ENCODE data around the gene MAF.

MAF gene

GRCh38 chr16:79563921-79564320, 36.6 kb downstream of the MAF start:
- intact Hi-C loops (cut with micrococcal nuclease): no loop called here
- Mint-ChIP-seq H3K27ac (no peak overlapping the region), H3K36me3 (ENCODE audit: low read depth) (no peaks in the 10 kb centered on the region), H3K9me3 (peaks cover 8% of the 10 kb centered on the region), H3K4me1 (ENCODE audit: low read depth) (peaks cover 5% of the 10 kb centered on the region), H3K27me3 (peaks cover 36% of the 10 kb centered on the region), H3K4me3 (no peak overlapping the region)

- H3K36me3 Mint-ChIP-seq (ENCODE audit: low read depth): no peaks in the 10 kb centered on the region
These were observed 38.2 kb downstream of the MAF start for GRCh38 chr16:79562166-79562823.

DNA sequence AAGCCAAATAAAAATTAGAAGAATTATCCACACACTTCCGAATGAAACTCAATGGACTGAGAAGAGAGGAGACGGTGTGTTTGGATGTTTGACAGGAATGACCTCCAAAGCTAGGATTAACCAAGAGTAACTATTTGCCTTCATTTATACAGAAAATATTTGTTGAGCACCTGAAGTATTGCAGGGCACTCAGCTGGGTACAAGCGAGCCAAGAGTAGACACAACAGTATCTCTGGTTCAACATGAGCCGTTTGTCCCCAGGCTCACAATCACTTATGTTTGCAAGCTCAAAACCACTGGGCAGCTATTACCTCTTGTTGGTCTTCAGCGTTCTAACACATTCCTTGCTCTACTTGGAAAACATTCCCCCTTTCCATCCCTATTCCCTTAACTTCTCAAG, 38.8 kb downstream of the MAF start:
- intact Hi-C loops (cut with micrococcal nuclease): no loop called here
- Mint-ChIP-seq H3K36me3 (ENCODE audit: low read depth) (no peaks in the 10 kb centered on the region), H3K9me3 (peaks cover 8% of the 10 kb centered on the region), H3K27me3 (peaks cover 53% of the 10 kb centered on the region), H3K4me3 (no peak overlapping the region), H3K27ac (no peak overlapping the region), H3K4me1 (ENCODE audit: low read depth) (peaks cover 5% of the 10 kb centered on the region)

More at GRCh38 chr16:79562166-79562823, 38.2 kb downstream of the MAF start:
- intact Hi-C loops (cut with micrococcal nuclease): no loop called here
- H3K9me3 Mint-ChIP-seq: peaks cover 8% of the 10 kb centered on the region
- H3K4me1 Mint-ChIP-seq (ENCODE audit: low read depth): peaks cover 5% of the 10 kb centered on the region
- no peak overlapping the region for H3K27ac Mint-ChIP-seq
- no peak overlapping the region for H3K4me3 Mint-ChIP-seq
- H3K27me3 Mint-ChIP-seq: peaks cover 48% of the 10 kb centered on the region

- H3K9me3 Mint-ChIP-seq: peaks cover 15% of the 10 kb centered on the region
- H3K4me1 Mint-ChIP-seq (ENCODE audit: low read depth): peaks cover 5% of the 10 kb centered on the region
- no peaks in the 10 kb centered on the region for H3K36me3 Mint-ChIP-seq (ENCODE audit: low read depth)
- H3K4me3 Mint-ChIP-seq: no peak overlapping the region
- intact Hi-C loops (cut with micrococcal nuclease): no loop called here
- H3K27me3 Mint-ChIP-seq: peaks cover 56% of the 10 kb centered on the region
- no peak overlapping the region for H3K27ac Mint-ChIP-seq
These were observed 39.6 kb downstream of the MAF start for GRCh38 chr16:79560923-79561322.

- Mint-ChIP-seq H3K27ac (no peak overlapping the region), H3K36me3 (ENCODE audit: low read depth) (no peaks in the 10 kb centered on the region), H3K4me3 (no peak overlapping the region), H3K9me3 (peaks cover 11% of the 10 kb centered on the region), H3K27me3 (peaks cover 60% of the 10 kb centered on the region), H3K4me1 (ENCODE audit: low read depth) (peaks cover 5% of the 10 kb centered on the region)
- intact Hi-C loops (cut with micrococcal nuclease): no loop called here
These were observed 40.2 kb downstream of the MAF start for GRCh38 chr16:79560318-79560717.

GRCh38 chr16:79559532-79559931, 41.0 kb downstream of the MAF start:
- H3K4me1 Mint-ChIP-seq (ENCODE audit: low read depth): peaks cover 12% of the 10 kb centered on the region
- H3K9me3 Mint-ChIP-seq: peaks cover 9% of the 10 kb centered on the region
- no peak overlapping the region for H3K27ac Mint-ChIP-seq
- peaks cover 65% of the 10 kb centered on the region for H3K27me3 Mint-ChIP-seq
- H3K36me3 Mint-ChIP-seq (ENCODE audit: low read depth): no peaks in the 10 kb centered on the region
- intact Hi-C loops (cut with micrococcal nuclease): no loop called here
- no peak overlapping the region for H3K4me3 Mint-ChIP-seq

- Mint-ChIP-seq H3K36me3 (ENCODE audit: low read depth) (no peaks in the 10 kb centered on the region), H3K4me3 (no peak overlapping the region), H3K4me1 (ENCODE audit: low read depth) (peaks cover 11% of the 10 kb centered on the region), H3K9me3 (peaks cover 9% of the 10 kb centered on the region), H3K27me3 (peaks cover 69% of the 10 kb centered on the region), H3K27ac (no peak overlapping the region)
- intact Hi-C loops (cut with micrococcal nuclease): no loop called here
These were observed 43.1 kb downstream of the MAF start for GRCh38 chr16:79557421-79557820.

GRCh38 chr16:79554912-79555311, 45.6 kb downstream of the MAF start:
- Mint-ChIP-seq H3K27ac (no peak overlapping the region), H3K36me3 (ENCODE audit: low read depth) (no peaks in the 10 kb centered on the region), H3K9me3 (peaks cover 9% of the 10 kb centered on the region), H3K4me1 (ENCODE audit: low read depth) (peaks cover 17% of the 10 kb centered on the region), H3K4me3 (no peak overlapping the region), H3K27me3 (peaks cover 71% of the 10 kb centered on the region)
- intact Hi-C loops (cut with micrococcal nuclease): no loop called here

DNA sequence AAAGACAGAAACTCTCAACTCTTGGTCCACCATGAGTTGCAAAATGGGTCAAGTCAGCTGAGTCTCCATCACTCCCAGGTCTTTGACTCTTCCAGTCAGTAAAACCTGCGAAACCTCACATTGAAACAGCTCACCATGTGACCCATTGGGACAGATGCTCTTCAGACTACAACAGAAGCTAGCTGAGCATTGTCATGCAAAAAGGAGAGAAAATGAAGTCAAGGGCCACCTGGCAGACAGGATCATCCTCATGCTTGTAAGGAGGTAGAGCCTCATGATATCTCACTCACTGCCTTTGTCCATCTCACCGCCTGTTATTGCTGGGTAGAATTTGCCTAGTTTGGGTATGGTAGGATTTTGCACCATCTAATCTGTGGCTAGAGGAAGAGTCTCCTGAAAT, 50.2 kb downstream of the MAF start:
- Mint-ChIP-seq H3K27ac (no peak overlapping the region), H3K27me3 (peaks cover 64% of the 10 kb centered on the region), H3K9me3 (no peaks in the 10 kb centered on the region), H3K36me3 (ENCODE audit: low read depth) (no peaks in the 10 kb centered on the region), H3K4me1 (ENCODE audit: low read depth) (peaks cover 17% of the 10 kb centered on the region), H3K4me3 (no peak overlapping the region)
- intact Hi-C loops (cut with micrococcal nuclease): no loop called here

- Mint-ChIP-seq H3K27me3 (peaks cover 42% of the 10 kb centered on the region), H3K36me3 (ENCODE audit: low read depth) (no peaks in the 10 kb centered on the region), H3K4me1 (ENCODE audit: low read depth) (peaks cover 15% of the 10 kb centered on the region), H3K9me3 (no peaks in the 10 kb centered on the region), H3K27ac (no peak overlapping the region), H3K4me3 (no peak overlapping the region)
- intact Hi-C loops (cut with micrococcal nuclease): no loop called here
These were observed 53.5 kb downstream of the MAF start for GRCh38 chr16:79547085-79547484.
